22Rv1 (cell line): ENCODE results near the gene RANBP17.

Experiments used
- CTCF ChIP-seq: fragments of 450-650 bp; IDR thresholded peaks from 2 replicates; pipeline ENCODE4 v1.5.1; 2017; ENCODE audit warnings: mild to moderate bottlenecking
- ZFX ChIP-seq: fragments of 450-650 bp; IDR thresholded peaks from 2 replicates; pipeline ENCODE4 v1.6.1; 2017; ENCODE audit warnings: antibody characterized with exemption, borderline replicate concordance

DNA sequence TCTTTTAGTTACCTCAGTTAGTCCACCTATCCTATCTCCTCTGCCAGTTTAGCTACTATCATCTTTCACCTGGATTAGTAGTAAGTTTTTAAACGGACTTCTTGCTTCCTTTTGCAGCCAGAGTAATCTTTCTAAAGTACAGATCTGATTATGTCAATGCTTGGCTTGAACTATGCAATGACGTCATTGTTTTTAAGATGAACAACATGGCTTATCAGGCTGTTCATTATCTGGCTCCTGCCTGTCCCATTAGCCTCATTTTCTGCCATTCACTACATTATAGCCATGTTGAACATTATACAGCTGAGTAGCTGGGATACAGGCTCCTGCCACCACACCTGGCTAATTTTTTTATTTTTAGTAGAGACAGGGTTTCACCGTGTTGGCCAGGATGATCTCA is 98.7 kb downstream of the RANBP17 start:
- TF ChIP-seq CTCF (no peak), ZFX (no peak)
